HepG2 (cell line): ENCODE data around the gene NAGK. TPM values are rescaled to one million over a fixed set of nuclear protein-coding genes. Genes with fewer than 3 reads are reported as not detected.

Source experiments
- ATAC-seq: fragments of 200-7000 bp; cut with Tn5 transposase; 3 replicates; pipeline ENCODE4 v1.9.1; 2020; ENCODE audit warnings: mild to moderate bottlenecking, moderate library complexity
- BruUV-seq: library from RNA; stranded (reverse); fragments of 400-500 nt; replicated peaks from 2 replicates; lab custom pipeline; 2021; lab: Mats Ljungman, UMichigan
- CTCF ChIA-PET: fragments of 300-600 bp; formaldehyde crosslinking; extraction: SDS; loops from one replicate; lab custom pipeline; 2021; ENCODE audit warnings: low total read pairs, inconsistent platforms, low intra/inter-chr PET ratio; lab: Yijun Ruan, JAX
- POLR2A ChIA-PET: fragments of 350-600 bp; sonication (Branson Sonifier 250); formaldehyde crosslinking; loops from one replicate; lab custom pipeline; 2020; ENCODE audit warnings: antibody characterized with exemption, inconsistent platforms; lab: Yijun Ruan, JAX
- DNase-seq: peaks from one replicate; pipeline ENCODE4 v3.0.0-alpha.2; 2015; ENCODE audit warnings: low spot score
- FAIRE-seq: peaks from 3 replicates; lab custom pipeline; 2011; peaks lifted over from hg19 to GRCh38; lab: Jason Lieb, UNC
- H2AFZ ChIP-seq: one replicate; pipeline ENCODE4 v1.6.1; 2011; ENCODE audit warnings: low read length, inconsistent platforms
- H3K27ac ChIP-seq: fragments of 300-600 bp; 3 replicates; pipeline ENCODE4 v1.8.0; 2011; ENCODE audit warnings: mixed run types, mild to moderate bottlenecking, mixed read lengths, low read length, inconsistent platforms; ENCODE audit not compliant: insufficient read depth; ENCODE audit errors: extremely low read length
- H3K27me3 ChIP-seq, 2 experiments: fragments of 200-600 bp in 1 of 2; 2 replicates in 1 of 2; 3 replicates in 1 of 2; pipeline versions ENCODE4 v1.6.0 to v1.8.0; 2011; ENCODE audit warnings: low read length in 2 of 2, mild to moderate bottlenecking in 2 of 2, moderate library complexity in 2 of 2, inconsistent platforms in 1 of 2; ENCODE audit not compliant: insufficient read depth in 2 of 2, control insufficient read depth in 1 of 2
- H3K36me3 ChIP-seq, 2 experiments: fragments of 200-600 bp in 1 of 2; replicated peaks in 1 of 2; 2 replicates in 1 of 2; 3 replicates in 1 of 2; pipeline versions ENCODE4 v1.5.1 to v1.8.0; 2011; ENCODE audit warnings: low read length in 2 of 2, inconsistent platforms in 1 of 2; ENCODE audit not compliant: insufficient read depth in 2 of 2, control insufficient read depth in 1 of 2
- H3K4me1 ChIP-seq: 2 replicates; pipeline ENCODE4 v1.5.1; 2012; ENCODE audit warnings: low read length, inconsistent platforms; ENCODE audit not compliant: insufficient read depth
- H3K4me2 ChIP-seq: 2 replicates; pipeline ENCODE4 v1.6.0; 2011; ENCODE audit warnings: low read depth, low read length, inconsistent platforms
- H3K4me3 ChIP-seq, 3 experiments: fragments of 200-600 bp in 1 of 3; sonication (generic), shearing (Covaris generic) in 1 of 3; replicated peaks in 1 of 3; 2 replicates each; pipeline ENCODE4 v1.5.1; 2011 to 2016; ENCODE audit warnings: low read length in 3 of 3, inconsistent platforms in 2 of 3, low read depth in 2 of 3, mild to moderate bottlenecking in 2 of 3, control low read depth in 1 of 3, mixed read lengths in 1 of 3; ENCODE audit not compliant: insufficient read depth in 1 of 3
- H3K79me2 ChIP-seq: one replicate; pipeline ENCODE4 v1.6.1; 2011; ENCODE audit warnings: low read length, inconsistent platforms; ENCODE audit not compliant: insufficient read depth
- H3K9ac ChIP-seq: 2 replicates; pipeline ENCODE4 v1.6.0; 2011; ENCODE audit warnings: mild to moderate bottlenecking, low read depth, low read length, inconsistent platforms; ENCODE audit not compliant: insufficient read depth
- H3K9me3 ChIP-seq: 2 replicates; pipeline ENCODE4 v1.5.1; 2012; ENCODE audit warnings: mild to moderate bottlenecking, low read length
- H4K20me1 ChIP-seq: 2 replicates; pipeline ENCODE4 v1.6.0; 2011; ENCODE audit warnings: inconsistent platforms, mild to moderate bottlenecking, low read length, moderate library complexity; ENCODE audit not compliant: insufficient read depth
- CAMTA2 ChIP-seq: sonication (generic); formaldehyde crosslinking; IDR thresholded peaks from 2 replicates; pipeline ENCODE4 v1.4.0; 2020; ENCODE audit warnings: mild to moderate bottlenecking, missing genetic modification reagents, borderline replicate concordance
- LCORL ChIP-seq, 2 experiments: fragments of 450-650 bp in 1 of 2; sonication (generic) in 1 of 2; formaldehyde crosslinking in 1 of 2; IDR thresholded peaks; 2 replicates each; pipeline versions ENCODE4 v1.5.0 to v1.6.1; 2017 to 2020; ENCODE audit warnings: antibody characterized with exemption in 1 of 2, missing genetic modification reagents in 1 of 2
- NFIB ChIP-seq: sonication (generic); formaldehyde crosslinking; IDR thresholded peaks from 2 replicates; pipeline ENCODE4 v1.9.0; 2021; ENCODE audit warnings: missing genetic modification reagents, mild to moderate bottlenecking, borderline replicate concordance
- NFKB2 ChIP-seq: sonication (generic); formaldehyde crosslinking; IDR thresholded peaks from 2 replicates; pipeline ENCODE4 v1.4.0; 2020; ENCODE audit warnings: missing genetic modification reagents, borderline replicate concordance
- NONO ChIP-seq, 2 experiments: fragments of 450-650 bp in 1 of 2; sonication (generic) in 1 of 2; formaldehyde crosslinking in 1 of 2; IDR thresholded peaks in 1 of 2; conservative IDR thresholded peaks in 1 of 2; 2 replicates each; pipeline versions ENCODE4 v1.6.1 to v1.8.0; 2017 to 2022; ENCODE audit warnings: mild to moderate bottlenecking in 1 of 2, missing genetic modification reagents in 1 of 2, moderate library complexity in 1 of 2
- PRMT3 ChIP-seq: sonication (generic); formaldehyde crosslinking; IDR thresholded peaks from 2 replicates; pipeline ENCODE4 v1.8.1; 2022; ENCODE audit warnings: low read depth, mild to moderate bottlenecking, moderate library complexity, missing genetic modification reagents, borderline replicate concordance
- PTBP1 ChIP-seq: fragments of 200-400 bp; formaldehyde crosslinking; IDR thresholded peaks from 2 replicates; pipeline ENCODE4 v1.6.1; 2018; ENCODE audit warnings: low read length, low read depth; ENCODE audit not compliant: poor library complexity, severe bottlenecking
- SALL2 ChIP-seq: sonication (generic); formaldehyde crosslinking; IDR thresholded peaks from 2 replicates; pipeline ENCODE4 v1.8.1; 2023; ENCODE audit warnings: mild to moderate bottlenecking, missing genetic modification reagents, inconsistent platforms
- SMARCE1 ChIP-seq: fragments of 450-650 bp; IDR thresholded peaks from 2 replicates; pipeline ENCODE4 v1.6.1; 2017; ENCODE audit warnings: borderline replicate concordance
- TCF12 ChIP-seq, 2 experiments: fragments of 450-650 bp in 1 of 2; sonication (generic) in 1 of 2; formaldehyde crosslinking in 1 of 2; IDR thresholded peaks; 2 replicates each; pipeline versions ENCODE4 v1.6.1 to v1.8.0; 2017 to 2022; ENCODE audit warnings: antibody characterized with exemption in 1 of 2, mild to moderate bottlenecking in 1 of 2, missing genetic modification reagents in 1 of 2, moderate library complexity in 1 of 2
- ZNF501 ChIP-seq: sonication (generic); formaldehyde crosslinking; IDR thresholded peaks from 2 replicates; pipeline ENCODE4 v1.5.1; 2020; ENCODE audit warnings: mild to moderate bottlenecking, moderate library complexity, missing genetic modification reagents
- WGBS: methylation state at CpG from one replicate; pipeline ENCODE4 v1.1.6; 2017; ENCODE audit warnings: low lambda C conversion rate; 5-methylcytosine and 5-hydroxymethylcytosine counted together
- in situ Hi-C: cut with HindIII; loops from 2 replicates; pipeline ENCODE4 v1.10.0; 2017; ENCODE audit warnings: low pct_unique_long_range_greater_than_20kb; ENCODE audit not compliant: extremely low pct_ligation_motif_present
- intact Hi-C: fragments of 100-400 bp; cut with micrococcal nuclease; formaldehyde crosslinking; loops from one replicate; pipeline ENCODE4 v1.10.0; 2022; ENCODE audit not compliant: unreplicated experiment
- polyA plus RNA-seq, 8 experiments: library from polyadenylated mRNA; depleted of rRNA in 3 of 8; stranded (reverse) in 7 of 8; unstranded in 1 of 8; fragments of >200 nt; fragmentation: Illumina TruSeq in 4 of 8; extraction: Trizol in 4 of 8; gene quantifications; 2 replicates each; pipeline versions ENCODE4 v1.2.1 to v1.2.3, GENCODE V29; 2011 to 2016; ENCODE audit warnings: low read depth in 4 of 8, missing spikeins in 1 of 8, mixed read lengths in 1 of 8; ENCODE audit not compliant: insufficient read depth in 1 of 8
- total RNA-seq, 5 experiments: library from RNA; depleted of rRNA; stranded (reverse); fragments of >200 nt; fragmentation: Illumina TruSeq; extraction: Trizol; gene quantifications; 2 replicates each; pipeline ENCODE4 v1.2.3, GENCODE V29; 2016; ENCODE audit warnings: low read depth in 1 of 5
- TF ChIP-seq, protein P1 (sequence below): sonication (generic); formaldehyde crosslinking; IDR thresholded peaks from 2 replicates; pipeline ENCODE4 v1.4.0; 2020; ENCODE audit warnings: mild to moderate bottlenecking, missing genetic modification reagents
- TF ChIP-seq, protein P2 (sequence below): sonication (generic); formaldehyde crosslinking; IDR thresholded peaks from 2 replicates; pipeline ENCODE4 v1.5.0; 2020; ENCODE audit warnings: missing genetic modification reagents, mild to moderate bottlenecking, borderline replicate concordance
- TF ChIP-seq, protein P3 (sequence below), 2 experiments: sonication (generic) in 1 of 2; formaldehyde crosslinking in 1 of 2; IDR thresholded peaks; 2 replicates each; pipeline versions ENCODE4 v1.4.0 to v1.6.1; 2018 to 2020; ENCODE audit warnings: missing genetic modification reagents in 2 of 2, borderline replicate concordance in 1 of 2, low read depth in 1 of 2, mild to moderate bottlenecking in 1 of 2, missing biosample characterization in 1 of 2

NAGK gene
- total and polyA plus RNA-seq, 2 of the 13 experiments (the other 11 are each of a cell fraction or from before 2014, with no cell fraction given) = 24.4 to 35.2 TPM

DNA sequence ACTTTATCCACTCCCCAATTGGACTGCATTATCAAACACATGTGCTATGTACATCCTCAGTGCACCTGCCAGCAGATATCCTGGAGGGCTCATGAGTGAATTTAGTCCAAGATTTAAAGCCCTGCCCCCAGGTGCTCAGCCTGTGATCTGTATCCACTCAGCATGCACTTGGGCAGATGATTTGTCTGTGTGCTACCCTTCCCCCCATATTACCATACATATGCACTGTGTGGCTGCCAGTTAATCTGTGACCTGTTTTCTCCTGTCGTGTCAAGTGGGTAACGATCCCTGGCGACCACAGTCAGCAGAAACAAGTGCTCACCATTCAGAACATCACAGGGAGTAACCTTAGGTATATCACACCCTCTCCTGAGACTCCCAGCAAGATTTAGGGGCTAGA is 10.2 kb downstream of the NAGK start (continued):
- TF ChIP-seq, protein P1, sequence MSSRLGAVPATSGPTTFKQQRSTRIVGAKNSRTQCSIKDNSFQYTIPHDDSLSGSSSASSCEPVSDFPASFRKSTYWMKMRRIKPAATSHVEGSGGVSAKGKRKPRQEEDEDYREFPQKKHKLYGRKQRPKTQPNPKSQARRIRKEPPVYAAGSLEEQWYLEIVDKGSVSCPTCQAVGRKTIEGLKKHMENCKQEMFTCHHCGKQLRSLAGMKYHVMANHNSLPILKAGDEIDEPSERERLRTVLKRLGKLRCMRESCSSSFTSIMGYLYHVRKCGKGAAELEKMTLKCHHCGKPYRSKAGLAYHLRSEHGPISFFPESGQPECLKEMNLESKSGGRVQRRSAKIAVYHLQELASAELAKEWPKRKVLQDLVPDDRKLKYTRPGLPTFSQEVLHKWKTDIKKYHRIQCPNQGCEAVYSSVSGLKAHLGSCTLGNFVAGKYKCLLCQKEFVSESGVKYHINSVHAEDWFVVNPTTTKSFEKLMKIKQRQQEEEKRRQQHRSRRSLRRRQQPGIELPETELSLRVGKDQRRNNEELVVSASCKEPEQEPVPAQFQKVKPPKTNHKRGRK = no peak
- TF ChIP-seq SMARCE1 (no peak), NFIB (no peak), ZNF501 (no peak)
- TF ChIP-seq, protein P2, sequence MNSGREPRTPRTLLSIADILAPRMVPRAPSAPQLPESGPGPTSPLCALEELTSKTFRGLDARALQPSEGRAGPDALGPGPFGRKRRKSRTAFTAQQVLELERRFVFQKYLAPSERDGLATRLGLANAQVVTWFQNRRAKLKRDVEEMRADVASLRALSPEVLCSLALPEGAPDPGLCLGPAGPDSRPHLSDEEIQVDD = no peak
- TF ChIP-seq, protein P3, sequence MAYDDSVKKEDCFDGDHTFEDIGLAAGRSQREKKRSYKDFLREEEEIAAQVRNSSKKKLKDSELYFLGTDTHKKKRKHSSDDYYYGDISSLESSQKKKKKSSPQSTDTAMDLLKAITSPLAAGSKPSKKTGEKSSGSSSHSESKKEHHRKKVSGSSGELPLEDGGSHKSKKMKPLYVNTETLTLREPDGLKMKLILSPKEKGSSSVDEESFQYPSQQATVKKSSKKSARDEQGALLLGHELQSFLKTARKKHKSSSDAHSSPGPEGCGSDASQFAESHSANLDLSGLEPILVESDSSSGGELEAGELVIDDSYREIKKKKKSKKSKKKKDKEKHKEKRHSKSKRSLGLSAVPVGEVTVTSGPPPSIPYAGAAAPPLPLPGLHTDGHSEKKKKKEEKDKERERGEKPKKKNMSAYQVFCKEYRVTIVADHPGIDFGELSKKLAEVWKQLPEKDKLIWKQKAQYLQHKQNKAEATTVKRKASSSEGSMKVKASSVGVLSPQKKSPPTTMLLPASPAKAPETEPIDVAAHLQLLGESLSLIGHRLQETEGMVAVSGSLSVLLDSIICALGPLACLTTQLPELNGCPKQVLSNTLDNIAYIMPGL (CRISPR knock-in tag; IDR thresholded peaks at IDR 0.05; ENCODE audit: borderline replicate concordance in 1 of 2, low read depth in 1 of 2) = no peak

DNA sequence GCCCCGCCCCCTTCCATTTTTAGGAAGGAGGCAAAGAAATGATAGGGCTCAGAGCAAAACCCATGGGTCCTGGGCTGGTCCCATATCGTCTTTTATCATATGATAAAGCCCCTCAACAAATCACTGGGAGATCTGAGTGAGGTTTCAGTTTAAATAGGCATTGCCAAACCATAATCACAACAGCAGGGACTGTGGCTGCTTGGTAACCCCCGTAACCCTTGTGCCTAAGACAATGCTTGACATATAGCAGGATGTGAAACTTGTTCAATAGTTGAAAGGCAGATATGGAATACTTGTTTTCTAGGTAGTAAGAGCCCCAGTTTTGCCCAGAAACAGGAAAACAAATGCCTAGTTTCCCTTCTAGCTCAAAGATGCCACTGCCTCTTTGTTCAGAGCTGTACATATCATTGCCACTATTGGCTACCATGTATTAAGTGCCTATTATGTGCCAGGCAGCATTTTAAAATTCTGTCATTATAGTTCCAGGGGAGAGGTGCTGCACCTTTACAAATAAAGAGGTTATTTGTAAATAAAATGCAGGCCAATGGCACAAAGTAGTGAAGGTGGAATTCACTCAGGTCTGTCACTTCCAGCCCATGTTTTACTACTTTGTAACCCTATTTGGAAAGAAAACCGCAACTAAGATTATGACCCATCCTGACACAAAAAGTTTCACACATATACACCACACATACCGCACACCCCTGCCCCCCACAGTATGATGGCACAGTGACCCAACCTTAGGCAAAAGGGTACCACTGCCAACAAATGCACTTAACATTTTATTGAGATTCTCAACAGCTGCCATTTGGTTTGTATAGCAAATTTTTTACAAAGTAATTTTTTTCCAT is 14.2 kb downstream of the NAGK start:
- intact Hi-C loops = no loop called here
- 74% methylated on average over 5 of the region's 5 CpGs for WGBS
- no peak overlapping the region for H3K4me3 ChIP-seq
- no peaks in the 10 kb centered on the region for H3K4me1 ChIP-seq
- H2AFZ ChIP-seq = no peak overlapping the region
- no peak for ATAC-seq
- ChIA-PET POLR2A (interaction anchor here (2.8 kb wide), 1 partner anchor 14 kb away, joined by 19 read pairs; the partner anchor contains the start of gene NAGK), CTCF (no interaction called here)
- H3K4me2 ChIP-seq = no peak overlapping the region
- no peak for FAIRE-seq
- no peaks in the 10 kb centered on the region for H3K79me2 ChIP-seq
- H4K20me1 ChIP-seq = no peaks in the 10 kb centered on the region
- in situ Hi-C loops = no loop called here
- no peak overlapping the region for H3K27ac ChIP-seq
- H3K27me3 ChIP-seq = peaks cover 0 to 15% of the 10 kb centered on the region in 2 experiments; a peak in 2 of 5 replicates
- DNase-seq = no peak
- peaks cover 2 to 17% of the 10 kb centered on the region in 2 experiments for H3K36me3 ChIP-seq
- no peak overlapping the region for H3K9ac ChIP-seq
- BruUV-seq = no TSS peak
- H3K9me3 ChIP-seq = no peaks in the 10 kb centered on the region
- no peak for TF ChIP-seq NONO (IDR thresholded peaks at IDR 0.05)
- TF ChIP-seq NONO (CRISPR knock-in tag; conservative IDR thresholded peaks at IDR 0.05) = no peak
- TF ChIP-seq SALL2 = no peak
- TF ChIP-seq NFKB2 (CRISPR knock-in tag) = no peak
- TF ChIP-seq CAMTA2 (CRISPR knock-in tag) = no peak
- no peak for TF ChIP-seq PRMT3
- no peak for TF ChIP-seq PTBP1
- no peak for TF ChIP-seq LCORL (IDR thresholded peaks at IDR 0.05)
- no peak for TF ChIP-seq LCORL (CRISPR knock-in tag; IDR thresholded peaks at IDR 0.05)
- TF ChIP-seq TCF12 (IDR thresholded peaks at IDR 0.05) = no peak
- TF ChIP-seq TCF12 (CRISPR knock-in tag; IDR thresholded peaks at IDR 0.05) = no peak
